ENCODE measurements around the gene PRX. TPM values are rescaled to one million over a fixed set of nuclear protein-coding genes. Genes with fewer than 3 reads are reported as not detected.

The PRX gene
- total and polyA plus RNA-seq, 9 donors, result 1.7 to 8.8 (median 6.9) TPM

- H3K36me3 ChIP-seq, result no peaks in the 10 kb centered on the region
- H3K4me3 ChIP-seq, result no peak overlapping the region
- peak in 1 of 5 donors; percentile 56 for DNase-seq
- TF ChIP-seq EP300 (IDR thresholded peaks at IDR 0.05), result no peak
- intact Hi-C loops (cut with DNase I), result no loop called here
- no peak overlapping the region for H3K27ac ChIP-seq
- no peaks in the 10 kb centered on the region for H3K9me3 ChIP-seq
- WGBS, 3 donors, result 62 to 66% (median 65%) methylated on average over 9 of the region's 9 CpGs
- H3K27me3 ChIP-seq, result no peaks in the 10 kb centered on the region
- H3K4me1 ChIP-seq (ENCODE audit: insufficient read depth), result peaks cover 2% of the 10 kb centered on the region
These were observed 32.6 kb upstream of the PRX start for GRCh38 chr19:40445780-40446262.

- Histone ChIP-seq H3K27me3 (no peaks in the 10 kb centered on the region), H3K4me1 (ENCODE audit: insufficient read depth) (peaks cover 2% of the 10 kb centered on the region), H3K27ac (peak overlapping the region; percentile 65 to 86), H3K4me3 (peak overlapping the region; percentile 98), H3K9me3 (no peaks in the 10 kb centered on the region), H3K36me3 (no peaks in the 10 kb centered on the region)
- TF ChIP-seq, protein P1, sequence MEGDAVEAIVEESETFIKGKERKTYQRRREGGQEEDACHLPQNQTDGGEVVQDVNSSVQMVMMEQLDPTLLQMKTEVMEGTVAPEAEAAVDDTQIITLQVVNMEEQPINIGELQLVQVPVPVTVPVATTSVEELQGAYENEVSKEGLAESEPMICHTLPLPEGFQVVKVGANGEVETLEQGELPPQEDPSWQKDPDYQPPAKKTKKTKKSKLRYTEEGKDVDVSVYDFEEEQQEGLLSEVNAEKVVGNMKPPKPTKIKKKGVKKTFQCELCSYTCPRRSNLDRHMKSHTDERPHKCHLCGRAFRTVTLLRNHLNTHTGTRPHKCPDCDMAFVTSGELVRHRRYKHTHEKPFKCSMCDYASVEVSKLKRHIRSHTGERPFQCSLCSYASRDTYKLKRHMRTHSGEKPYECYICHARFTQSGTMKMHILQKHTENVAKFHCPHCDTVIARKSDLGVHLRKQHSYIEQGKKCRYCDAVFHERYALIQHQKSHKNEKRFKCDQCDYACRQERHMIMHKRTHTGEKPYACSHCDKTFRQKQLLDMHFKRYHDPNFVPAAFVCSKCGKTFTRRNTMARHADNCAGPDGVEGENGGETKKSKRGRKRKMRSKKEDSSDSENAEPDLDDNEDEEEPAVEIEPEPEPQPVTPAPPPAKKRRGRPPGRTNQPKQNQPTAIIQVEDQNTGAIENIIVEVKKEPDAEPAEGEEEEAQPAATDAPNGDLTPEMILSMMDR (IDR thresholded peaks at IDR 0.05), result peak in 2 of 3 donors; percentile 1 to 19
- no peak for TF ChIP-seq EP300 (IDR thresholded peaks at IDR 0.05)
- TF ChIP-seq POLR2A (IDR thresholded peaks at IDR 0.05), result peak; percentile 10
- intact Hi-C loops (cut with DNase I), result no loop called here
- WGBS, 3 donors, result 9 to 16% (median 13%) methylated on average over 17 to 18 of the region's 18 CpGs
- DNase-seq, result no peak
These were observed 31.7 kb upstream of the PRX start for GRCh38 chr19:40444825-40445312.

DNA sequence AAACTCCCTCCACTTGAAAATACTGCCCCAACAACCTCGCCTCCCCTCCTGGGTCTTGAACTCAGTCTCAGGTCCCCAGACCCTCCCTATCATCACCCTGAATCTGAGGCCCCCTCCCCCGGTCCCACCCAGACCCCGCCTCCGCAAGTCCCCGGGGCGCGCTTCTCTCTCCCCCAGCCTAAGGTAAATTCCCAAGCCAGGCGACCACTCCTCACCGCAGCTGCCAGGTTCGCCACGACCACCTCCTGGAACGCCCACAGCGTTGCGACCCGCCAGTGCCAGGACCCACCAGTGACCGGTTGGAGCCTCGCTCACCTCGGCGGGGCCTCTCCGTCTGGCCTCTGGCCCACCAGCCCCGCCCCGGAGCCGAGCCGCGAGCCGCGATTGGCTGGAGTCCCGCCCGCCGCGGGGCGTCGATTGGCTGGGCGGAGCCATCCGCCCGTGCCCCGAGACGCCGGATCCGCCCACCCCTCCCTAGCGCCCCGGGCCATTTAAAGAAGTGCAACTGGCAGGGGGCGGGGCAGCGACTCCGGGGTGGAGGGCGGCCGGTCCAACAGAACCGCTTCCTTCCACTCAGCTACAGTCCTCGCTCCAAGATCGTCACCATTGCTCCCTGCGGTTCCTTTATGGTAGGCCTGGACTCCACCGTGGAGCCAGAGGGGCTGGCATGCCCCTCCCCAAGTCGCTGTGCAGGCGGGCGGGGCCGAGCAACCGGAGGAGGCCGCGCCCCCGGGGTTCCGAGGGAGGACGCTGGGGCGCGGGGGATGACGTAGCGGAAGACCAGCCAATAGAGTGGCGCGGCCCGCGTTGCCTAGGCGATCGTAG, 31.0 kb upstream of the PRX start, which contains the start of gene SERTAD3:
SERTAD3 (minus strand) TSS at position 336 of the 825 bp plus-strand sequence. CDS start 2,255 bp downstream, outside the sequence.
- H3K4me3 ChIP-seq, result peak within 1 kb of the TSS; percentile 98
- 0 to 1% (median 0%) methylated on average over 41 to 72 of the region's 72 CpGs for WGBS, 3 donors
- no peaks in the 10 kb centered on the region for H3K36me3 ChIP-seq
- no peaks in the 10 kb centered on the region for H3K9me3 ChIP-seq
- DNase-seq, result peak; percentile 98 to 99 (median 99)
- TF ChIP-seq EP300 (IDR thresholded peaks at IDR 0.05) (peak; percentile 81), POLR2A (IDR thresholded peaks at IDR 0.05) (peak; percentile 98)
- TF ChIP-seq, protein P1 (IDR thresholded peaks at IDR 0.05), result no peak
- peak within 1 kb of the TSS; percentile 86 to 91 for H3K27ac ChIP-seq
- H3K27me3 ChIP-seq, result no peaks in the 10 kb centered on the region
- intact Hi-C loops (cut with DNase I), result no loop called here
- H3K4me1 ChIP-seq (ENCODE audit: insufficient read depth), result peaks cover 2% of the 10 kb centered on the region

DNA sequence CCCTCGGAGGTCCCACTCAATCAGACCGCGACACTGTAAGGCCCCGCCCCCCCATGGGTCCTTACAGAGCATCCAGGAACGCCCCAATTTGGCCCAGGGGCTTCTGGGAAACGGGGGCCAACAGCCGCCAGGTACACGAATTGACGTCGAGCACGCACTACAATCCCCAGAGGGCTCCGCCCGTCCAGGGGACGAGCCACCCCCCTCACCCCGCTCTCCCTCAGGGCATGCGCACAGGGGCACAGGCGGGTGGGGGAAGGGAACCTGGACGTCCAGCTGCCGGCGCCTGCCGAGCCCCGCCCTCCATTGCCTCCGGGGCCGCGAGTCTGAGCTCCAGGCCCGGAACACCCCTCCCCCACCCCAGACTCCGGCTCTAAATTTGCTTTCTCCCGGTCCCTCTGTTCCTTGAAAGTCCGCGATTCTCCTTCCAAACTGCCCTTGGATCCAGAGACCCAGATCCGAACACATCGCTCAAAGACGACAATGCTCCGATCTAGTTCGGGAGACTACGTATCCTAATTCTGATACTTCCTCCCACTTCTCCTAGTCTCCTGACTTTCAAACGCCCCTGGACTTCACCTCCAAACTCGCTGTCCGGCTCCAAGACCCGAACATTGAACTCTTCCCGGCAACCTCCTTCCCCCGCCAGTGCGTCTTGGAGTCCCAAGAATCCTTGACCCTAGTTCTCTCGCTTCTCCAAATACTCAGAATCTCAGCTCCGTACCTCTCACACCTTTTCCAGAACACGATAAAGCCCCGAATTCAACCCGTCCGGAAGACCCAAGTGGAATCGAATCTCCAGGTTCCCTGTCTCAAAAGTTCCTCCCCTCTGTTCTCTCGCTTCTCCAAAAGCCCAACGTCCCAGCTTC, 30.2 kb upstream of the PRX start:
- H3K4me3 ChIP-seq, result peak overlapping the region; percentile 98
- no peaks in the 10 kb centered on the region for H3K9me3 ChIP-seq
- DNase-seq, result peak; percentile 99 to 100 (median 100)
- peaks cover 2% of the 10 kb centered on the region for H3K4me1 ChIP-seq (ENCODE audit: insufficient read depth)
- H3K27me3 ChIP-seq, result no peaks in the 10 kb centered on the region
- H3K27ac ChIP-seq, result peak overlapping the region; percentile 86 to 91
- WGBS, 3 donors, result 0 to 1% (median 1%) methylated on average over 48 to 52 of the region's 52 CpGs
- intact Hi-C loops (cut with DNase I), result no loop called here
- TF ChIP-seq, protein P1 (IDR thresholded peaks at IDR 0.05), result peak in 1 of 3 donors; percentile 13
- TF ChIP-seq POLR2A (IDR thresholded peaks at IDR 0.05) (peak; percentile 69), EP300 (IDR thresholded peaks at IDR 0.05) (peak; percentile 97)
- no peaks in the 10 kb centered on the region for H3K36me3 ChIP-seq
